Endothelial cell of umbilical vein (primary cell): ENCODE measurements around the gene F3. TPM values are rescaled to one million over a fixed set of nuclear protein-coding genes. Genes with fewer than 3 reads are reported as not detected.

Source experiments
- BruUV-seq: library from RNA; stranded (reverse); fragments of 400-500 nt; replicated peaks from 2 replicates; lab custom pipeline; 2021; lab: Mats Ljungman, UMichigan
- CTCF ChIA-PET: fragments of 300-600, 350-600 bp; sonication (Branson Sonifier 250); formaldehyde crosslinking; loops from one replicate; lab custom pipeline; 2021; ENCODE audit warnings: antibody characterized with exemption, inconsistent platforms; lab: Charles Lee
- POLR2A ChIA-PET: fragments of 300-600, 350-600 bp; sonication (Branson Sonifier 250); formaldehyde crosslinking; loops from one replicate; lab custom pipeline; 2021; ENCODE audit warnings: antibody characterized with exemption, inconsistent platforms; lab: Charles Lee
- DNase-seq: peaks from one replicate; pipeline ENCODE4 v3.0.0-alpha.2; 2011; ENCODE audit warnings: low read depth, low spot score
- FAIRE-seq: peaks from 2 replicates; lab custom pipeline; 2011; peaks lifted over from hg19 to GRCh38; lab: Jason Lieb, UNC
- H2AFZ ChIP-seq: 2 replicates; pipeline ENCODE4 v1.6.0; 2012; ENCODE audit warnings: low read depth, low read length, control low read depth, inconsistent platforms
- H3K27ac ChIP-seq: 2 replicates; pipeline ENCODE4 v1.5.1; 2011; ENCODE audit warnings: low read depth, mild to moderate bottlenecking, control low read depth, low read length, moderate library complexity; ENCODE audit not compliant: insufficient read depth
- H3K27me3 ChIP-seq, 2 experiments: 2 replicates each; pipeline versions ENCODE4 v1.6.0 to v1.6.1; 2011; ENCODE audit warnings: low read length in 2 of 2, mixed read lengths in 1 of 2; ENCODE audit not compliant: control insufficient read depth in 2 of 2, insufficient read depth in 2 of 2
- H3K36me3 ChIP-seq, 2 experiments: 2 replicates in 1 of 2; 3 replicates in 1 of 2; pipeline ENCODE4 v1.5.1; 2011; ENCODE audit warnings: low read length in 2 of 2, mild to moderate bottlenecking in 1 of 2, moderate library complexity in 1 of 2; ENCODE audit not compliant: control insufficient read depth in 2 of 2, insufficient read depth in 2 of 2; ENCODE audit errors: extremely low read depth in 1 of 2
- H3K4me1 ChIP-seq: 3 replicates; pipeline ENCODE4 v1.5.1; 2011; ENCODE audit warnings: mild to moderate bottlenecking, low read length; ENCODE audit not compliant: control insufficient read depth, insufficient read depth; ENCODE audit errors: extremely low read depth
- H3K4me2 ChIP-seq: 2 replicates; pipeline ENCODE4 v1.6.1; 2011; ENCODE audit warnings: low read length, control low read depth, mixed read lengths; ENCODE audit not compliant: insufficient read depth
- H3K4me3 ChIP-seq, 3 experiments: fragments of 200-600 bp in 1 of 3; sonication (generic), shearing (Covaris generic) in 1 of 3; replicated peaks in 1 of 3; 2 replicates each; pipeline ENCODE4 v1.5.1; 2011 to 2016; ENCODE audit warnings: control low read depth in 3 of 3, low read length in 3 of 3, mild to moderate bottlenecking in 2 of 3, inconsistent platforms in 1 of 3, low read depth in 1 of 3, moderate library complexity in 1 of 3; ENCODE audit not compliant: insufficient read depth in 1 of 3
- H3K79me2 ChIP-seq: 2 replicates; pipeline ENCODE4 v1.6.0; 2012; ENCODE audit warnings: low read length, inconsistent platforms; ENCODE audit not compliant: control insufficient read depth, insufficient read depth
- H3K9ac ChIP-seq: replicated peaks from 2 replicates; pipeline ENCODE3; 2011; ENCODE audit warnings: low read length, control low read depth; ENCODE audit not compliant: insufficient read depth; ENCODE audit errors: extremely low read depth
- H3K9me1 ChIP-seq: replicated peaks from 3 replicates; pipeline ENCODE4 v1.6.0; 2011; ENCODE audit warnings: mild to moderate bottlenecking, low read length; ENCODE audit not compliant: control insufficient read depth, insufficient read depth; ENCODE audit errors: extremely low read depth
- H3K9me3 ChIP-seq: replicated peaks from 2 replicates; pipeline ENCODE4 v1.5.1; 2012; ENCODE audit warnings: low read length, inconsistent platforms; ENCODE audit not compliant: control insufficient read depth, insufficient read depth
- H4K20me1 ChIP-seq: replicated peaks from 2 replicates; pipeline ENCODE3; 2011; ENCODE audit warnings: mild to moderate bottlenecking, low read length; ENCODE audit not compliant: control insufficient read depth, insufficient read depth; ENCODE audit errors: extremely low read depth
- EZH2 ChIP-seq: IDR thresholded peaks from 2 replicates; pipeline ENCODE4 v1.6.1; 2012; ENCODE audit warnings: borderline replicate concordance, low read depth, mild to moderate bottlenecking, moderate library complexity, low read length, inconsistent platforms; ENCODE audit not compliant: severe bottlenecking
- FOS ChIP-seq: IDR thresholded peaks from 2 replicates; pipeline ENCODE4 v1.6.1; 2011; ENCODE audit warnings: mild to moderate bottlenecking, low read length, moderate library complexity, borderline replicate concordance; ENCODE audit not compliant: insufficient read depth
- GATA2 ChIP-seq: IDR thresholded peaks from 2 replicates; pipeline ENCODE4 v1.7.0; 2011; ENCODE audit warnings: low read depth, mild to moderate bottlenecking, moderate library complexity, mixed read lengths, low read length; ENCODE audit not compliant: insufficient read length, insufficient read depth
- JUN ChIP-seq: IDR thresholded peaks from 2 replicates; pipeline ENCODE4 v1.6.1; 2011; ENCODE audit warnings: borderline replicate concordance, low read depth; ENCODE audit not compliant: insufficient read length, insufficient read depth
- MYC ChIP-seq: IDR thresholded peaks from one replicate; pipeline ENCODE4 v1.6.1; 2011; ENCODE audit warnings: mild to moderate bottlenecking, low read depth, low read length
- POLR2A ChIP-seq: IDR thresholded peaks from 2 replicates; pipeline ENCODE4 v1.6.1; 2012; ENCODE audit warnings: low read depth, mild to moderate bottlenecking, control low read depth, low read length
- POLR2AphosphoS5 ChIP-seq: IDR thresholded peaks from 2 replicates; pipeline ENCODE4 v1.6.1; 2012; ENCODE audit warnings: low read depth, mild to moderate bottlenecking, control low read depth, low read length, moderate library complexity; ENCODE audit not compliant: insufficient read depth
- dilution Hi-C: fragments of 300-500 bp; cut with MboI; formaldehyde crosslinking; loops from one replicate; pipeline ENCODE4 v1.15.0; 2019; ENCODE audit warnings: low sequenced_read_pairs; ENCODE audit not compliant: extremely low pct_ligation_motif_present
- intact Hi-C: fragments of 100-400 bp; cut with micrococcal nuclease; formaldehyde crosslinking; loops from one replicate; pipeline ENCODE4 v1.10.0; 2022
- polyA plus RNA-seq, 4 experiments: library from polyadenylated mRNA; depleted of rRNA in 3 of 4; stranded (reverse) in 3 of 4; unstranded in 1 of 4; fragments of >200 nt; gene quantifications; 2 replicates each; pipeline versions ENCODE4 v1.2.1 to v1.2.3, GENCODE V29; 2011 to 2012; ENCODE audit warnings: missing spikeins in 1 of 4
- total RNA-seq: library from RNA; stranded (reverse); gene quantifications from 2 replicates; pipeline ENCODE4 v1.2.3, GENCODE V29; 2021
- TF ChIP-seq, protein P1 (sequence below): IDR thresholded peaks from 2 replicates; pipeline ENCODE4 v1.6.1; 2011; ENCODE audit not compliant: insufficient read depth, insufficient read length
- TF ChIP-seq, protein P2 (sequence below), 2 donors: IDR thresholded peaks; 1 replicate in 1 of 2; 2 replicates in 1 of 2; pipeline ENCODE4 v1.5.1; 2011; ENCODE audit warnings: low read length in 2 of 2, mild to moderate bottlenecking in 2 of 2, moderate library complexity in 2 of 2, control low read depth in 1 of 2, inconsistent platforms in 1 of 2, low read depth in 1 of 2; ENCODE audit not compliant: insufficient read depth in 1 of 2; ENCODE audit errors: extremely low read depth in 1 of 2

The F3 gene
- total and polyA plus RNA-seq, 2 donors (not counting 3 experiments of a cell fraction or from before 2014, with no cell fraction given) = 1.2 to 2.3 TPM

GRCh38 chr1:94515296-94515947, 26.1 kb downstream of the F3 start:
- no peak overlapping the region for H3K9ac ChIP-seq
- H3K4me3 ChIP-seq = no peak overlapping the region
- TF ChIP-seq POLR2AphosphoS5 = no peak
- TF ChIP-seq, protein P1, sequence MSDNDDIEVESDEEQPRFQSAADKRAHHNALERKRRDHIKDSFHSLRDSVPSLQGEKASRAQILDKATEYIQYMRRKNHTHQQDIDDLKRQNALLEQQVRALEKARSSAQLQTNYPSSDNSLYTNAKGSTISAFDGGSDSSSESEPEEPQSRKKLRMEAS = no peak
- TF ChIP-seq, protein P2, sequence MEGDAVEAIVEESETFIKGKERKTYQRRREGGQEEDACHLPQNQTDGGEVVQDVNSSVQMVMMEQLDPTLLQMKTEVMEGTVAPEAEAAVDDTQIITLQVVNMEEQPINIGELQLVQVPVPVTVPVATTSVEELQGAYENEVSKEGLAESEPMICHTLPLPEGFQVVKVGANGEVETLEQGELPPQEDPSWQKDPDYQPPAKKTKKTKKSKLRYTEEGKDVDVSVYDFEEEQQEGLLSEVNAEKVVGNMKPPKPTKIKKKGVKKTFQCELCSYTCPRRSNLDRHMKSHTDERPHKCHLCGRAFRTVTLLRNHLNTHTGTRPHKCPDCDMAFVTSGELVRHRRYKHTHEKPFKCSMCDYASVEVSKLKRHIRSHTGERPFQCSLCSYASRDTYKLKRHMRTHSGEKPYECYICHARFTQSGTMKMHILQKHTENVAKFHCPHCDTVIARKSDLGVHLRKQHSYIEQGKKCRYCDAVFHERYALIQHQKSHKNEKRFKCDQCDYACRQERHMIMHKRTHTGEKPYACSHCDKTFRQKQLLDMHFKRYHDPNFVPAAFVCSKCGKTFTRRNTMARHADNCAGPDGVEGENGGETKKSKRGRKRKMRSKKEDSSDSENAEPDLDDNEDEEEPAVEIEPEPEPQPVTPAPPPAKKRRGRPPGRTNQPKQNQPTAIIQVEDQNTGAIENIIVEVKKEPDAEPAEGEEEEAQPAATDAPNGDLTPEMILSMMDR (IDR thresholded peaks at IDR 0.05; ENCODE audit: extremely low read depth in 1 of 2, insufficient read depth in 1 of 2, low read depth in 1 of 2, low read length in 2 of 2) = no peak
- no peak for TF ChIP-seq MYC
- TF ChIP-seq EZH2 = no peak
- TF ChIP-seq POLR2A = no peak
- TF ChIP-seq JUN = no peak
- no peak for TF ChIP-seq FOS
- no peak for TF ChIP-seq GATA2
- H3K79me2 ChIP-seq = no peaks in the 10 kb centered on the region
- no peak overlapping the region for H3K27ac ChIP-seq
- ChIA-PET POLR2A (no interaction called here), CTCF (interaction anchor here (0.7 to 6.6 kb wide), 9 partner anchors 10 to 528 kb away, joined by 3 to 109 read pairs (median 4); no protein-coding TSS in a partner anchor)
- DNase-seq (no peak), FAIRE-seq (no peak)
- intact Hi-C loops = loop anchor here (2.0 kb wide), 1 partner anchor 527 kb away; no protein-coding TSS in a partner anchor
- no peaks in the 10 kb centered on the region for H3K36me3 ChIP-seq
- no peaks in the 10 kb centered on the region for H4K20me1 ChIP-seq
- no peaks in the 10 kb centered on the region for H3K27me3 ChIP-seq
- no peak overlapping the region for H2AFZ ChIP-seq
- H3K9me3 ChIP-seq = no peaks in the 10 kb centered on the region
- H3K9me1 ChIP-seq = no peaks in the 10 kb centered on the region
- dilution Hi-C loops = no loop called here
- no peaks in the 10 kb centered on the region for H3K4me1 ChIP-seq
- no peak overlapping the region for H3K4me2 ChIP-seq
- BruUV-seq = no TSS peak
